Stomach (tissue), 4 donors: ENCODE results near the gene ZEB1.

Experiments used
- EP300 ChIP-seq: sonication (generic); formaldehyde crosslinking; IDR thresholded peaks from one replicate; pipeline ENCODE4 v1.6.1; 2017; ENCODE audit warnings: antibody characterized with exemption
- POLR2A ChIP-seq, 4 donors: fragments of 450-650 bp; IDR thresholded peaks; one replicate each; pipeline ENCODE4 v1.6.1; 2016; ENCODE audit warnings: antibody characterized with exemption in 4 of 4, control low read depth in 2 of 4, mild to moderate bottlenecking in 1 of 4, moderate library complexity in 1 of 4
- POLR2AphosphoS5 ChIP-seq, 3 donors: sonication (generic); formaldehyde crosslinking; IDR thresholded peaks; one replicate each; pipeline ENCODE4 v1.6.1; 2016; ENCODE audit warnings: antibody characterized with exemption in 3 of 3
- TF ChIP-seq, protein P1 (sequence below), 7 experiments: fragments of 450-650 bp in 4 of 7; fragments of 200-600 bp in 3 of 7; sonication (generic) in 3 of 7; IDR thresholded peaks; one replicate each; pipeline ENCODE4 v1.5.1; 2016 to 2019; ENCODE audit warnings: antibody characterized with exemption in 7 of 7, control low read depth in 2 of 7, mild to moderate bottlenecking in 1 of 7

DNA sequence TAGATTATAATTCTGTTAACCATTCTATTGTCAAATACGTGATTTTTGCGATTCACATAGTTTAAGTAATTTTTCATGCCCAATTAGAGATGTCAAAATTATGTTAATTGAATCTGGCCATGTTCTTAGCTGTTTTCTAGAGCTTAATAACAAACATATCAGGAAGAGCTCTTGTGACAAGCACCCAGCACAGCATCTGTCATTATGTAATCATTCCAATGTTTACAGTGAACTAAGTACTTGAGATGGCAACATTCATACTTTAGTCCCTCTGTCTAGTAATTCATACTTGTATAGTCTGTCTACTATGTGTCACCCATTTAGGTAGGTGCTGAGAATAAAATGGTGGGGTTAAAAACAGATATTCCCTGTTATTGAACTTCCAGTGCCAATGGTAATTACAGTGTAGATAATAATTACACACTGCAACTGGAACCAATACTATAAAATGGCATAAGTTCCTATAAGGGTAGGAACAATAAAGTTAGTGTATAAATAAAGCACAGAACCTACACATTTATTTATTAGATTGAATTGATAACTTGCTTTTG is 55.2 kb downstream of the ZEB1 start:
- TF ChIP-seq, protein P1, sequence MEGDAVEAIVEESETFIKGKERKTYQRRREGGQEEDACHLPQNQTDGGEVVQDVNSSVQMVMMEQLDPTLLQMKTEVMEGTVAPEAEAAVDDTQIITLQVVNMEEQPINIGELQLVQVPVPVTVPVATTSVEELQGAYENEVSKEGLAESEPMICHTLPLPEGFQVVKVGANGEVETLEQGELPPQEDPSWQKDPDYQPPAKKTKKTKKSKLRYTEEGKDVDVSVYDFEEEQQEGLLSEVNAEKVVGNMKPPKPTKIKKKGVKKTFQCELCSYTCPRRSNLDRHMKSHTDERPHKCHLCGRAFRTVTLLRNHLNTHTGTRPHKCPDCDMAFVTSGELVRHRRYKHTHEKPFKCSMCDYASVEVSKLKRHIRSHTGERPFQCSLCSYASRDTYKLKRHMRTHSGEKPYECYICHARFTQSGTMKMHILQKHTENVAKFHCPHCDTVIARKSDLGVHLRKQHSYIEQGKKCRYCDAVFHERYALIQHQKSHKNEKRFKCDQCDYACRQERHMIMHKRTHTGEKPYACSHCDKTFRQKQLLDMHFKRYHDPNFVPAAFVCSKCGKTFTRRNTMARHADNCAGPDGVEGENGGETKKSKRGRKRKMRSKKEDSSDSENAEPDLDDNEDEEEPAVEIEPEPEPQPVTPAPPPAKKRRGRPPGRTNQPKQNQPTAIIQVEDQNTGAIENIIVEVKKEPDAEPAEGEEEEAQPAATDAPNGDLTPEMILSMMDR (IDR thresholded peaks at IDR 0.05) = no peak
- TF ChIP-seq EP300 (no peak), POLR2A (IDR thresholded peaks at IDR 0.05) (no peak), POLR2AphosphoS5 (IDR thresholded peaks at IDR 0.05) (no peak)
